ENCODE results near the gene COL5A1.

Gene COL5A1

GRCh38 chr9:134836406-134836970 lies 194.9 kb downstream of the COL5A1 start:
- no peak for DNase-seq (ENCODE audit: low read depth)

GRCh38 chr9:134837529-134837928 lies 195.9 kb downstream of the COL5A1 start:
- DNase-seq (ENCODE audit: low read depth): no peak

DNA sequence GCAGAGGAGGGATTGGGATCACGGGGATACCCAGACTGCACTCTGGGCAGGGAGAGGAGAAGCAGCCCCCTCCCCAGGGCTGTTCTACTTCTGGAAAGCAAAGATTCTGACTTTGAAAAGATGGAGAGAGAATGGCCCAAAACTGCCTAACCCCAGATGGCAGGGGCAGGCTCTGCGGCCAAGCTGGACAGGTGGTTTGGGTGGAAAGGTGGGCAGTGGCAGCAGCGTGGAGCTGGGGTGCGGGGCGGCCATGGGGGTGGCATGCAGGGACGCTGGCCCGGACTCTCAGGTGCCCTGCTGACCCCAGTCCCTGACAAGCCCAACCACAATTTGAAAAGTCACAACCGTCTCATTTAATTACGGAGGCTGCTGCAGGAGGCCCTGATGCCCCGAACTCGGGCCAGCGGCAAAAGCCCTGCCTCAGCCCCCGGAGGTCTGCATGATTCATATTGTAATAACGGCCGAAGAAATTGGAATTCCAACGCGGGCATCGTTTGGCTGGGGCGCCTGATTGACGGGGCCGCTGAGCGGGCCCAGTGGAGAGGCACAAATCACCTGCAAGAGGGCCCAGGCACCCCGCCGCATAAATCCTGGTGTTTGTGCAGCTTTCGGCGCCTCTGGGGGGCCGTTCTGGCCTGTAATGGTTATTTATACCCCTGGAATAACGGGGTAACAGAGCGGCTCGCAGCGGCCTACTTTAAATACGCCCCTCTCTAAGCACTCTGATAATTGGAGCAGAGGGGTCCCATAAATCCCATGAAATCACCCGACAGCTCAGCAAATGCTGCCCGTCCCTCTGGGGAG lies 197.2 kb downstream of the COL5A1 start:
- no peak for DNase-seq (ENCODE audit: low read depth)

GRCh38 chr9:134839455-134840125 lies 198.0 kb downstream of the COL5A1 start:
- no peak for DNase-seq (ENCODE audit: low read depth)

- no peak for DNase-seq (ENCODE audit: low read depth)
Observed at GRCh38 chr9:134840511-134840910, 198.9 kb downstream of the COL5A1 start.

- DNase-seq (ENCODE audit: low read depth): no peak
Observed at GRCh38 chr9:134841180-134841904, 199.7 kb downstream of the COL5A1 start.

- DNase-seq (ENCODE audit: low read depth): no peak
Observed at GRCh38 chr9:134842321-134842720, 200.7 kb downstream of the COL5A1 start.

DNA sequence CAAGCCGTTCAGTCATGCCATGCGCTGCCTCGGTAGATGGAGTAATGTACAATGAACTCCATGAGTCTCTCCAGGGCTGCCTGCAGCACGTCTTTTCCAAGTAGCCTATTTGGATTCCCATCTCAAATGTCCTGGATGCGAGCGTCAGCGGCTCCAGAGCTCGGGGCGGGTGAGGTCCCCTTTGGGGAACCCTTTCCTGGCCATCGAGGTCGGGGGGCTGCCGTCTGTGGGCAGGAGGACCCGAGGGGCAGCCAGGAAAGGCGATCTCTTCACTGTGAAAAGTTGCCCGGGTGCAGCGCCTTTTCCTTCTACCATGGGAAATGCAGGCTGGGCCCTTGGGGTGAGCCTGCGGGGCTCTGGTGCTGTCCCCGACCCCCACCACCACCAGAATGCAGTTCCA lies 202.1 kb downstream of the COL5A1 start:
- no peak for DNase-seq (ENCODE audit: low read depth)

- DNase-seq (ENCODE audit: low read depth): no peak
Observed at GRCh38 chr9:134844821-134845220, 203.2 kb downstream of the COL5A1 start.

GRCh38 chr9:134846187-134846586 lies 204.6 kb downstream of the COL5A1 start:
- no peak for DNase-seq (ENCODE audit: low read depth)

- no peak for DNase-seq (ENCODE audit: low read depth)
Observed at GRCh38 chr9:134846699-134847098, 205.1 kb downstream of the COL5A1 start.

- DNase-seq (ENCODE audit: low read depth): no peak
Observed at GRCh38 chr9:134847138-134847537, 205.5 kb downstream of the COL5A1 start.

DNA sequence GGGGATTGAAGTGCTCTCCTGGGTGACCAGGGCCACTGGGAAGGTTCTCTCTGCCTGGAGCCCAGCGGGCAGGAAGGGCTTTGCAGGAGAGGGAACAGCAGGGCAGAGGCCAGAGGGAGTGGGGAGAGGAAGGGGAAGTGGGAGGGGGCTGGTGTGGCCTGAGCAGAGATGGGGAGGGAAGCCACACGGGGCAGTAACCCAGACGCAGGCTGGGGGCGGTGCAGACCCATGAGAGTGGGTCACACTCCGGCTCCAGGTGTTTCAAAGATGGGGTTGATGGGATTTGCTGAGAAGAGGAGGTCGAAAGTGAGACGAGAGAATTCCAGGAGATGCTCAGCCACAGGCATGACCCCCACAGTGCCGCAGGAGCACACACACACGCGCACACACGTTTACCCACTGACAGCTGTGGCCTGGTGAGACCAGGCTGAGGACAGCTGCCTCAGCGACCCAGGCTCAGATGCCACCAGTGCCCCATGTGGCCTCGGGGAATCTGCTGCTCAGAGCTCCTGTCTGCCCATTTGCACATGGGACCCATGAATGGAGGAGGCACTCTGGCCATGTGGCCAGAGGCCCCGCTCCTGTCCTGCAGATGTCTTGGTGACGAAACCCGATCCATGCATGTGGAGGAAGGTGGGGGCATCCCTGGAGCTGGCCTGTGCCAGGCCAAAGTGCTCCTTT lies 206.3 kb downstream of the COL5A1 start:
- no peak for DNase-seq (ENCODE audit: low read depth)

DNA sequence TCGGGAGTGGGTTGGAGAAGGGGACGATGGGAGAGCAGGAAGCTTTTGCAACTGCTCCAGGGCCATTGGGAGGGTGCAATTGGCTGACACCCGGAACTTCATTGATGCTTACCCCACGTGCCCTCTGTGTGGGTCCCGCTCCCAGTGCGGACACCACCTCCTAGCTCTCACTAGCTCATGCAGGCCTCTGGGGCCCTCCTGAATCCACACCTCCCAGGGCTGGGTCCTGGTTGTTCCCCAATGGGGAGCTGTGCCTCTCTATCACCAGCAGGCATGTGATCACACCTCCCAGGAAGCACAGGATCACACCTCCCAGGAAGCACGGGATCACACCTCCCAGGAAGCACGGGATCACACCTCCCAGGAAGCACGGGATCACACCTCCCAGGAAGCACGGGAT lies 206.9 kb downstream of the COL5A1 start:
- no peak for DNase-seq (ENCODE audit: low read depth)

- no peak for DNase-seq (ENCODE audit: low read depth)
Observed at GRCh38 chr9:134850611-134851010, 209.0 kb downstream of the COL5A1 start.

DNA sequence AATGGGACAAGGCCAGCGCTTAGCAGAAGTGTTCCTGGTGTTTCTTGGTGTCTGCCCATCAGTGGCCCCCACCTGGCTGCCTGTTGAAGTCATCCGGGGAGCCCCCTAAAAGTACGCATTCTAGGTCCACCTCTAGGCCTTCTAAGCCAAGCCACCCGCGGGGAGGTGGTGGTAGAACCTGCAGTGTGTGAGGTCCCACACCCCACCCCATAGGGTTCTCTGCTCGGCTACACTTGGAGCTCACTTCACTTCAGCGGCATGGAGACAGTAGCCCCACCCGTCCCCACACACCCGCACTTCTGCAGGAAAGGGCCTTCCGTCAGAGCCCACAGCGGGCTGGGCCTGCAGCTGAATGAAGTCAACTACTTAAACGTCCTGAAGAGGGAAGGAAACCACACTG lies 209.4 kb downstream of the COL5A1 start:
- no peak for DNase-seq (ENCODE audit: low read depth)

- no peak for DNase-seq (ENCODE audit: low read depth)
Observed at GRCh38 chr9:134852906-134853654, 211.5 kb downstream of the COL5A1 start.

DNA sequence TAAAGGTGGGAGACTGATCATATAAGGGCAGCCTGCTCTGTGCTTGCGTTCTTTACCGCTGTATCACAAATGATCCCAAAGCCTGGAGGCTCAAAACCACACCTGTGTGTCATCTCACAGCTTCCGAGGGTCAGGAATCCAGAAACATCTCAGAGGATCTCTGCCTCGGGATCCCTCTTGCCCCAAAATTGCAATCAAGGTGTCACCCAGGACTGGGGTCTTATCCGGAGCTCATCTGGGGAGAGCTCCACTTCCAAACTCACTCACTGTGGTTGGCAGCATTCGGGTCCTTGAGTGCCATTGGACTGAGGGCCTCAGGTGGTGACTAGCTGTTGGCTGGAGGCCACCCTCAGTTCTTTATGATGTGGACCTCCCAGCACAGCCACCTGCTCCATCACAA lies 212.3 kb downstream of the COL5A1 start:
- DNase-seq (ENCODE audit: low read depth): no peak

DNA sequence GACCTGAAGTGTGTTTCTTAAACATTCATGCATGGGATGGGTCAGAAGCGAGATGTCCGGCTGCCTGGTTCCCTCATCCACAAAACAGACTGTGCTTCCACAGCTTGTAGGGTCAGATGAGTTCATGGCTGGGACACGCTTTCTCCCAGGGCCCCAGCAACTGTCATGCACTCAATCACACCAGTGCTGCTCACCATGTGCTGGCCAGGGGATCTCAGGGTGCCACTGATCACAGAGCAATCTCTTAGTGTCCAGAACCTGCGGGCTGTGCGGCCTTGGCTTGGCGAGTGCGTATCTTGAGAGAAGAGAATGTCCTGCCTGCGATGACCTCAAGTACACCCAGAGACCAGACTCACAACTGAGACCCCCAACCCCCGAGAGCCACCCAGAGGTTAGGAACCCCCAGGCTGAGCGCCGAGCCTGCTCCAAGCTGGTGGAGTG lies 213.0 kb downstream of the COL5A1 start:
- DNase-seq (ENCODE audit: low read depth): no peak

GRCh38 chr9:134855231-134855899 lies 213.8 kb downstream of the COL5A1 start:
- DNase-seq (ENCODE audit: low read depth): no peak

DNA sequence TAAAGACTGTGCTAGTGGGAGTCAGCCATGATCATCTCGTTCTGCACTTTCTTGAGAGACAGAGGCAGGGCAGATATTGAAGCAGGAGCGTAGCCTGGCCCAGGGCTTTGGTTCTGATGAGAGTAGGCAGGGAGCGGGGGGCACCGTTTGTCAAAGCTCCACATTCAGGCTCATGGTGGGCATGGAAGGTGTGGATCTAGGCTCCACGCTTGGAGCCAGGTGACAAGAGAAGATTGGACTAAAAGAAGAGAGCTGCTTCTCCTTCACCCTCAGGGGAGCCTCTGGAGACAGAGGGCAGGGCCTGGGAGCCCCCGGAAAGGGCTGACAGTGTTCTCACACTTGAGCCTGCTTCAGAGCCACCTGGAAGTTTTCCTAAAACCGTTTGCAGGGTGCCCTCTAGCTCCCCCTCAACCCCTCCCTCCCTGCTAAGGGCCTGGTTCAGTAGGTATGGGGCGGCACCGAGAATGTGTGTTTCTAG lies 214.3 kb downstream of the COL5A1 start:
- no peak for DNase-seq (ENCODE audit: low read depth)
